Upper lobe of right lung (tissue), 1 donor: ENCODE measurements around the gene FRRS1L. TPM values are rescaled to one million over a fixed set of nuclear protein-coding genes. Genes with fewer than 3 reads are reported as not detected.
"Not testable (repeated sequence)": the region's sequence is repeated elsewhere in the genome, so short reads cannot be mapped to it uniquely, and the experiment has no call there.

ENCODE experiments used
- ATAC-seq: fragments of 200-7000 bp; cut with Tn5 transposase; one replicate; pipeline ENCODE4 v1.9.1; 2020; ENCODE audit warnings: mild to moderate bottlenecking, moderate library complexity
- DNase-seq: peaks from one replicate; pipeline ENCODE4 v3.0.0-alpha.2; 2020
- H3K27ac ChIP-seq: fragments of 200-600 bp; one replicate; pipeline ENCODE4 v1.8.0; 2022
- H3K27me3 ChIP-seq: fragments of 200-600 bp; one replicate; pipeline ENCODE4 v1.8.0; 2022; ENCODE audit warnings: mild to moderate bottlenecking
- H3K36me3 ChIP-seq: fragments of 200-600 bp; one replicate; pipeline ENCODE4 v1.8.0; 2022
- H3K4me1 ChIP-seq: fragments of 200-600 bp; one replicate; pipeline ENCODE4 v1.8.0; 2022
- H3K4me3 ChIP-seq: fragments of 200-600 bp; one replicate; pipeline ENCODE4 v1.8.0; 2022; ENCODE audit warnings: mild to moderate bottlenecking
- H3K9me3 ChIP-seq: fragments of 200-600 bp; one replicate; pipeline ENCODE4 v1.8.0; 2022
- intact Hi-C: fragments of 100-400 bp; cut with DNase I; formaldehyde crosslinking; loops from one replicate; pipeline ENCODE4 v1.11.0; 2022
- total RNA-seq: library from RNA; stranded (reverse); fragmentation: NEBNext Ultra II Directional; extraction: Animal tissue kit (Norgen Biotek cat#: 25700); gene quantifications from one replicate; pipeline ENCODE4 v1.2.1, GENCODE V29; 2021
- TF ChIP-seq, protein P1 (sequence below): fragments of 200-600 bp; IDR thresholded peaks from one replicate; pipeline ENCODE4 v1.8.0; 2022; ENCODE audit warnings: antibody characterized with exemption
- donor health status: DM: no; HTN: yes; CAD: no; lungs with severe emphysema.

Gene FRRS1L
- total RNA-seq, 1 donor from 2014 or later = 0.09 TPM

DNA sequence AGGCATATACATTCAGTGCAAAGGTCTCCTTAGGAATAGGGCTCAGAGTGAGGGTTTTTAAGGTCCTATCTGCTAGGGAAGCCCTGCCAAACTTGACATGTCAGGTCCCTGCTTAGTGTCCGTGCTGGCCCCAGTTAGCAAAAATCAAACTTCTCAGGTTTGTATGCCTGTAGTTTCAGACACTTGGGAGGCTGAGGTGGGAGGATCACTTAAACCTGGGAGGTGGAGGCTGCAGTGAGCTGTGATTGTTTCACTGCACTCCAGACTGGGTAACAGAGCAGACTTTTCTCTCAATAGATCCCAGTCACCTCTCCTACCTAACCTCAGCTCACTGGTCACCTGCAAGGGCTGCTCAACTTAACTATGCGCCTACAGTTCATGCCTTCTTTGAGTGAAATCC lies 28.6 kb downstream of the FRRS1L start:
- Histone ChIP-seq H3K4me1 (no peaks in the 10 kb centered on the region), H3K36me3 (no peaks in the 10 kb centered on the region), H3K9me3 (no peaks in the 10 kb centered on the region), H3K4me3 (no peak overlapping the region), H3K27ac (no peak overlapping the region), H3K27me3 (no peaks in the 10 kb centered on the region)
- intact Hi-C loops = no loop called here
- ATAC-seq (no peak), DNase-seq (no peak)
- TF ChIP-seq, protein P1, sequence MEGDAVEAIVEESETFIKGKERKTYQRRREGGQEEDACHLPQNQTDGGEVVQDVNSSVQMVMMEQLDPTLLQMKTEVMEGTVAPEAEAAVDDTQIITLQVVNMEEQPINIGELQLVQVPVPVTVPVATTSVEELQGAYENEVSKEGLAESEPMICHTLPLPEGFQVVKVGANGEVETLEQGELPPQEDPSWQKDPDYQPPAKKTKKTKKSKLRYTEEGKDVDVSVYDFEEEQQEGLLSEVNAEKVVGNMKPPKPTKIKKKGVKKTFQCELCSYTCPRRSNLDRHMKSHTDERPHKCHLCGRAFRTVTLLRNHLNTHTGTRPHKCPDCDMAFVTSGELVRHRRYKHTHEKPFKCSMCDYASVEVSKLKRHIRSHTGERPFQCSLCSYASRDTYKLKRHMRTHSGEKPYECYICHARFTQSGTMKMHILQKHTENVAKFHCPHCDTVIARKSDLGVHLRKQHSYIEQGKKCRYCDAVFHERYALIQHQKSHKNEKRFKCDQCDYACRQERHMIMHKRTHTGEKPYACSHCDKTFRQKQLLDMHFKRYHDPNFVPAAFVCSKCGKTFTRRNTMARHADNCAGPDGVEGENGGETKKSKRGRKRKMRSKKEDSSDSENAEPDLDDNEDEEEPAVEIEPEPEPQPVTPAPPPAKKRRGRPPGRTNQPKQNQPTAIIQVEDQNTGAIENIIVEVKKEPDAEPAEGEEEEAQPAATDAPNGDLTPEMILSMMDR = no peak

DNA sequence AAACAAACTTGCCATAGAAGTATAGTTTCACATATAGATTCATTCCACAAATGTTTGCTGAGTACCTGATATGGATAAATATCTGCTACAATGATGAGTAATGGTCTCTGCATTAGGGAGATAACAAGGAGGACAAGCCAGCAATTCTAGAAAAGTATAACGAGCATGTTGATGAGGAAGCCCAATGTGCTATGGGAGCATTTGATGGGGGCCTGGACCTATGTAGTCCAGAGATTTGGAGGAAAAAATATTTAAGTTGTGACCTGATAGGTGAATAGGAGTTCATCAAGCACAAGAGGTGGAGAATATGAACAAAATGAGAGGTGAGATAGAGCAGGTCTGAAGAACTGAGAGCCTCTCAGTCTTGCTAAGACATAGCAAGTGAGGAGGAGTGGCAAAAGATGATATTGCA lies 32.9 kb downstream of the FRRS1L start:
- Histone ChIP-seq H3K27ac (no peak overlapping the region), H3K4me1 (no peaks in the 10 kb centered on the region), H3K36me3 (no peaks in the 10 kb centered on the region), H3K27me3 (no peaks in the 10 kb centered on the region), H3K9me3 (no peaks in the 10 kb centered on the region), H3K4me3 (no peak overlapping the region)
- intact Hi-C loops = no loop called here
- DNase-seq = no peak
- TF ChIP-seq, protein P1 = no peak
- ATAC-seq = no peak

DNA sequence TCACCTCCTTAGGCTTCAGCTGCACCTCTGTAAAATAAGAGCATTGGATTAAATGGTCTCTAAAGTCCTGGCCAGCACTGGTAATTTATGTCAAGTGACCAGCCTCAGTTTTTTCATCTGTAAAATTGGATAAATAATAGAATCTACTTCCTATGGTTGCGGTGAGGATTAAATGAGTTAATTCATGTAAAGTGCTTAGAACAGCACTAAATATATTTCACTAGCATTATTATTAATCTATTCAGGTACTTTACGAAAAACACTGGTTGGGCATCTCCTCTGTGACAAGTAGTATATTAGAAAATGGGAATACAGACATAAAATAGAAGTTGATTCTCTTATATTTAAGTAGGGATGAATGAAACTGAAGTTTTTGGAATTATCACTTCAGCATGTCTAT lies 33.5 kb downstream of the FRRS1L start:
- intact Hi-C loops = no loop called here
- TF ChIP-seq, protein P1 = no peak
- DNase-seq = no peak
- Histone ChIP-seq H3K4me3 (no peak overlapping the region), H3K36me3 (no peaks in the 10 kb centered on the region), H3K9me3 (no peaks in the 10 kb centered on the region), H3K27me3 (no peaks in the 10 kb centered on the region), H3K4me1 (no peaks in the 10 kb centered on the region), H3K27ac (no peak overlapping the region)
- no peak for ATAC-seq

DNA sequence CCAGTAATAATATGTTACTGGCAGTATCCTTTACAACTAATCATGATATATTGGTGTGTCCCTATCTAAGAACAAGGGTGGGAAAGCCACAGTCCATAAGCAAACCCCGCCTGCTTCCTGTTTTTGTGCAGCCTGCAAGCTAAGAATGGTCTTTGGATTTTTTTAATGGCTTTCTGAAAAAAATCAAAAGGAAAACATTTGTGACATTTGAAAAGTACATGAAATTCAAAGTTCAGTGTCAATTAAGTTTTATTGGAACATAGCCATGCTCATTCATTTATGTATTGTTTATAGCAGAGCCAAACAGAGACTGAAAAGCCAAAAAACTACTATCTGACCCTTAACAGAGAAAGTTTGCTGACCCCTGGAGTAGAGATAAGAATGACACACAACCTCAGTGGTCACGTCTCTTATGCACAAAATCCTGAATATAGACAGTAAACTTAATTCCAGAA lies 34.5 kb downstream of the FRRS1L start:
- Histone ChIP-seq H3K27ac (no peak overlapping the region), H3K4me3 (no peak overlapping the region), H3K9me3 (no peaks in the 10 kb centered on the region), H3K4me1 (no peaks in the 10 kb centered on the region), H3K27me3 (no peaks in the 10 kb centered on the region), H3K36me3 (no peaks in the 10 kb centered on the region)
- intact Hi-C loops = no loop called here
- ATAC-seq (no peak), DNase-seq (no peak)
- TF ChIP-seq, protein P1 = no peak

DNA sequence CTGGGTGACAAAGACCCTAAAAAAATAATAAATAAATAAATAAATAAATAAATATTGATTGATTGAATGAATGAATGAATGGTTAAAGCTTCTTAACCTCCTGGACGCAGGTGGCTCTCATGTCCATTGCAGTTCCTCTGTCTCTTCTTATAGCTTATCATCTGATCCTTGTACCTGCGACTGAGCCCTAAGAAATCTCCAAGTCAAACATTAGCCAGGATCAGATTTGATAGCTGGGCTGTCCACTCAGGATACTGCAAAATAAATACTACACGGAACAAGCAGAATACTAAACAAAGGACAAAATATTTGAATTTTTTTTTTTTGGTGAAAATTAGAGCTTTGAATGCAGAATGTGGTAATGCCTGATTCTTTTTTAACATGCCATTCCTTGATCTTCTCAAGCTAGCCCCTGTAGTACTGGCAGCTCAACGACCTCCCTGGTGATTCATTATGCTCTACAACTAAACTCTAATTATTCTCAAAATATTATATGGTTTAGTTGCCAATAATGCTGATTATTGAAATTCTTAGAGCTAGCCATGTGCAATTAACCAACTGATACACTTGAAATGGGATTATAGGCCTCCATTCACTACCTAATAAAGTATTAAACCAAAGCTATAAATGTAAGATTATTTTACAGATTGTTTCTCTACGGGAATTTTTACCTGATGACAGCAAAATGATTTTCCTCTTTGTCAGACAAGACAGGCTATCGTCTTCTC lies 37.4 kb downstream of the FRRS1L start:
- H3K27ac ChIP-seq = no peak overlapping the region
- intact Hi-C loops = no loop called here
- no peak overlapping the region for H3K4me3 ChIP-seq
- H3K27me3 ChIP-seq = no peaks in the 10 kb centered on the region
- no peak for DNase-seq
- H3K4me1 ChIP-seq = no peaks in the 10 kb centered on the region
- no peaks in the 10 kb centered on the region for H3K9me3 ChIP-seq
- no peak for ATAC-seq
- TF ChIP-seq, protein P1 = no peak
- H3K36me3 ChIP-seq = no peaks in the 10 kb centered on the region

DNA sequence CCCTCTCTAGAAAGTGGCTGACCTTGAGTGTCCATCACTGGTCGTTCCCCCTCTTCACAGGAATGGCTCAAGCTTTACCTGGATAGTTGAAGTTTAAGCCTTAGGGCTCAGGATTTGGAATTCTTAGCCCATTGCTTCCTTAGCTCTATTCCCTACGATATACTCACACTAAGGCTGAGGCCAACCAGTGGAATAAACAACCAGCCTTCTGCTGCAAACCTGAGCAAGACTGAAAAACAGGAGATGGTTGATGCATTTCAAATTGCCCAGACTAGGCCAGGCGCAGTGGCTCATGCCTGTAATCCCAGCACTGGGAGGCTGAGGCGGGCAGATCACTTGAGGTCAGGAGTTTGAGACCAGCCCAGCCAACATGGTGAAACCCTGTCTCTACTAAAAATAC lies 40.4 kb downstream of the FRRS1L start:
- H3K27ac ChIP-seq, H3K4me1 ChIP-seq, H3K36me3 ChIP-seq, H3K27me3 ChIP-seq, ATAC-seq, H3K4me3 ChIP-seq, intact Hi-C loops, DNase-seq, H3K9me3 ChIP-seq: not testable (repeated sequence)
